ENCODE data around the gene FBXW4. TPM values are rescaled to one million over a fixed set of nuclear protein-coding genes. Genes with fewer than 3 reads are reported as not detected.

Gene FBXW4
- total RNA-seq, 1 donor from 2014 or later, result 24.4 TPM

GRCh38 chr10:101720606-101721230 is 25.7 kb upstream of the FBXW4 start:
- Histone ChIP-seq H3K36me3 (ENCODE audit: control insufficient read depth, insufficient read depth, low read length) (no peaks in the 10 kb centered on the region), H3K27me3 (ENCODE audit: control insufficient read depth, insufficient read depth, low read length) (no peaks in the 10 kb centered on the region), H3K4me3 (ENCODE audit: low read depth, low read length) (no peak overlapping the region)
- no peak for TF ChIP-seq CTCF (IDR thresholded peaks at IDR 0.05; ENCODE audit: insufficient read depth, low read length, poor library complexity, severe bottlenecking)
- no peak for DNase-seq (ENCODE audit: low read depth)

- DNase-seq (ENCODE audit: low read depth), result no peak
- Histone ChIP-seq H3K4me3 (ENCODE audit: low read depth, low read length) (no peak overlapping the region), H3K27me3 (ENCODE audit: control insufficient read depth, insufficient read depth, low read length) (no peaks in the 10 kb centered on the region), H3K36me3 (ENCODE audit: control insufficient read depth, insufficient read depth, low read length) (no peaks in the 10 kb centered on the region)
- no peak for TF ChIP-seq CTCF (IDR thresholded peaks at IDR 0.05; ENCODE audit: insufficient read depth, low read length, poor library complexity, severe bottlenecking)
Observed at GRCh38 chr10:101718690-101719275, 23.8 kb upstream of the FBXW4 start.

- Histone ChIP-seq H3K36me3 (ENCODE audit: control insufficient read depth, insufficient read depth, low read length) (no peaks in the 10 kb centered on the region), H3K4me3 (ENCODE audit: low read depth, low read length) (no peak overlapping the region), H3K27me3 (ENCODE audit: control insufficient read depth, insufficient read depth, low read length) (no peaks in the 10 kb centered on the region)
- no peak for DNase-seq (ENCODE audit: low read depth)
- TF ChIP-seq CTCF (IDR thresholded peaks at IDR 0.05; ENCODE audit: insufficient read depth, low read length, poor library complexity, severe bottlenecking), result no peak
Observed at GRCh38 chr10:101716891-101717659, 22.1 kb upstream of the FBXW4 start.

- H3K4me3 ChIP-seq (ENCODE audit: low read depth, low read length), result no peak overlapping the region
- TF ChIP-seq CTCF (IDR thresholded peaks at IDR 0.05; ENCODE audit: insufficient read depth, low read length, poor library complexity, severe bottlenecking), result no peak
- H3K27me3 ChIP-seq (ENCODE audit: control insufficient read depth, insufficient read depth, low read length), result no peaks in the 10 kb centered on the region
- no peak for DNase-seq (ENCODE audit: low read depth)
- no peaks in the 10 kb centered on the region for H3K36me3 ChIP-seq (ENCODE audit: control insufficient read depth, insufficient read depth, low read length)
Observed at GRCh38 chr10:101712997-101713396, 18.0 kb upstream of the FBXW4 start.

GRCh38 chr10:101710793-101711192 is 15.8 kb upstream of the FBXW4 start:
- no peak overlapping the region for H3K4me3 ChIP-seq (ENCODE audit: low read depth, low read length)
- TF ChIP-seq CTCF (IDR thresholded peaks at IDR 0.05; ENCODE audit: insufficient read depth, low read length, poor library complexity, severe bottlenecking), result no peak
- no peak for DNase-seq (ENCODE audit: low read depth)
- H3K36me3 ChIP-seq (ENCODE audit: control insufficient read depth, insufficient read depth, low read length), result no peaks in the 10 kb centered on the region
- no peaks in the 10 kb centered on the region for H3K27me3 ChIP-seq (ENCODE audit: control insufficient read depth, insufficient read depth, low read length)

All from kidney epithelial cell (primary cell).